ENCODE measurements around the gene ASCC3.

Gene ASCC3

DNA sequence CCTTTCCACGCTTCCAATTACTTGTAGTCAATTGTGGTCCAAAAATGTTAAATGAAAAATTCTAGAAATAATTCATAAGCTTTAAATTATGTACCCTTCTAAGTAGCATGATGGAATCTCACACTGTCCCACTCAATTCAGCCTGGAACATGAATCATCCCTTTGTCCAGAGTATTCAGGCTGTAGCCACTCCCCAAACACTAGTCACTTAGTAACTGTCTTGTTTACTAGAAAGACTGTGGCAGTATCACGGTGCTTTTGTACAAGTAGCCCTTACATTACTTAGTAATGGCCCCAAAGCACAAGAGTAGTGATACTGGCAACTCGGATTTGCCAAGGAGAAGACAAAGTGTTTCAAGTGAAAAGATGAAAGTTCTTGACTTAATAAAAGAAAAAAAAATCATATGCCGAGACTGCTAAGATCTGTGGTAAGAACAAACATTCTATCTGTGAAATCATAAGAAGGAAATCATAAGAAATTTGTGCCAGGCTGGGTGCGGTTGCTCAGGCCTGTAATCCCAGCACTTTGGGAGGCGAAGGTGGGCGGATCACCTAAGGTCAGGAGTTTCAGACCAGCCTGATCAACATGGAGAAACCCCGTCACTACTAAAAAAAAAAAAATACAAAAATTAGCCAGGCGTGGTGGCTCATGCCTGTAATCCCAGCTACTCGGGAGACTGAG lies 247.9 kb downstream of the ASCC3 start:
- no peak for DNase-seq
- intact Hi-C loops (cut with DNase I; ENCODE audit: low total_unique reads) = no loop called here
- H3K9me3 ChIP-seq = no peaks in the 10 kb centered on the region
- TF ChIP-seq, protein P1, sequence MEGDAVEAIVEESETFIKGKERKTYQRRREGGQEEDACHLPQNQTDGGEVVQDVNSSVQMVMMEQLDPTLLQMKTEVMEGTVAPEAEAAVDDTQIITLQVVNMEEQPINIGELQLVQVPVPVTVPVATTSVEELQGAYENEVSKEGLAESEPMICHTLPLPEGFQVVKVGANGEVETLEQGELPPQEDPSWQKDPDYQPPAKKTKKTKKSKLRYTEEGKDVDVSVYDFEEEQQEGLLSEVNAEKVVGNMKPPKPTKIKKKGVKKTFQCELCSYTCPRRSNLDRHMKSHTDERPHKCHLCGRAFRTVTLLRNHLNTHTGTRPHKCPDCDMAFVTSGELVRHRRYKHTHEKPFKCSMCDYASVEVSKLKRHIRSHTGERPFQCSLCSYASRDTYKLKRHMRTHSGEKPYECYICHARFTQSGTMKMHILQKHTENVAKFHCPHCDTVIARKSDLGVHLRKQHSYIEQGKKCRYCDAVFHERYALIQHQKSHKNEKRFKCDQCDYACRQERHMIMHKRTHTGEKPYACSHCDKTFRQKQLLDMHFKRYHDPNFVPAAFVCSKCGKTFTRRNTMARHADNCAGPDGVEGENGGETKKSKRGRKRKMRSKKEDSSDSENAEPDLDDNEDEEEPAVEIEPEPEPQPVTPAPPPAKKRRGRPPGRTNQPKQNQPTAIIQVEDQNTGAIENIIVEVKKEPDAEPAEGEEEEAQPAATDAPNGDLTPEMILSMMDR (IDR thresholded peaks at IDR 0.05) = no peak
- H3K27ac ChIP-seq = no peak overlapping the region
- no peaks in the 10 kb centered on the region for H3K4me1 ChIP-seq
- H3K4me3 ChIP-seq = no peak overlapping the region
- H3K27me3 ChIP-seq = no peaks in the 10 kb centered on the region
- H3K36me3 ChIP-seq = peaks cover 24 to 40% (median 28%) of the 10 kb centered on the region in 3 donors

DNA sequence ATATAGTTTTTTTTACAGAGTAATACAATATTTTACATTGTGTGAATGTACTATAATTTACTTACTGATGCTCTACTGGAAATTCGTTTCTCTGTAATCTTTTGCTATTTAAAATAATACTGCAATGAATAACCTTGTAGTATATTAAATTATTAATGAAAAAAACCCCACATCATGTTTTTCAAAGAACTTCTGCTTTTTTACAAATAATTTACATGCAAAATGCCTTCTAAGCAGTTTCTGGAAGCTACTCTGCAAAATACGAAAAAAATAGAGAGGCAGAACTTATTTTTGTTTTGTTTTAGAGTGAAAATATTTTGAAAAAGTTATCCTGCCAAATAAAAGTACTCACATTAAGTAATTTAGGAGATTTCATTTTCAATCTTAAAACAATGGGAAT lies 250.6 kb downstream of the ASCC3 start:
- peaks cover 17 to 36% (median 18%) of the 10 kb centered on the region in 3 donors for H3K36me3 ChIP-seq
- intact Hi-C loops (cut with DNase I; ENCODE audit: low total_unique reads) = no loop called here
- no peaks in the 10 kb centered on the region for H3K9me3 ChIP-seq
- no peaks in the 10 kb centered on the region for H3K27me3 ChIP-seq
- DNase-seq = no peak
- TF ChIP-seq, protein P1 (IDR thresholded peaks at IDR 0.05) = no peak
- no peaks in the 10 kb centered on the region for H3K4me1 ChIP-seq
- no peak overlapping the region for H3K4me3 ChIP-seq
- no peak overlapping the region for H3K27ac ChIP-seq

DNA sequence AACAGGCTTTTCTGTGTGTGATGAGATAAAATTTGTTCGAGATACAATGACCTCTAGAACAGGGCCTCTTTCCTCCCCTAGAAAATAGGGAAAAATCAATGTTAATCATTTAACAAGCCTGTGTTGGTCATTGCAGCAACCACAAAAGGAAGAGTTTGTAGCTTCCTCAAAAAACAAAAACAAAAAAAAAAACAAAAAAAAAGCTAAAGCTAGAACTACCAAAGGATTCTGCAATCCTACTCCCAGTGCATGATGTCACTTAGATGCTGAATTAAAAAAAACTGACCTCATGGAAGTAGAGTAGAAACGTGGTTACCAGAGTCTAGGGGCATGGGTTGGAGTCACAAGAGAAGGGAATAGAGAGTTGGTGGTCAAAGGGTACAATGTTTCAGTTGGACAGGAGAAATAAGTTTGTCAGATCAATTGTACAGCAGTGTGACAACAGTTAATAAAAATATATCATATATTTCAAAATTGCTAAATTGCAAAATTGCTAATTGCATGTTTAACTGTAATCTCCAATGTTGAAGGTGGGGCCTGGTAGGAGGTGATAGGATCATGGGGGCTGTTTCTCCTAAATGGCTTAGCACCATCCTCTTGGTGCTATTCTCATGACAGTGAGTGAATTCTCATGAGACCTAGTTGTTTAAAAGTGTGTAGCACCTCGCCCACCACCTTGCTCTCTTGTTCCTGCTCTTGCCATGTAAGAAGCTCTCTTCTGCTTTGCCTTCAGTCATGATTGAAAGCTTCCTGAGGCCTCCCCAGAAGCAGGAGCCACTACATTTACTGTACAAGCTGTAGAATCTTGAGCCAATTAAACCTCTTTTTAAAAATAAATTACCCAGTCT lies 253.0 kb downstream of the ASCC3 start:
- TF ChIP-seq, protein P1 (IDR thresholded peaks at IDR 0.05) = no peak
- Histone ChIP-seq H3K4me1 (no peaks in the 10 kb centered on the region), H3K36me3 (peaks cover 21 to 40% (median 30%) of the 10 kb centered on the region in 3 donors), H3K4me3 (no peak overlapping the region), H3K27ac (no peak overlapping the region), H3K9me3 (no peaks in the 10 kb centered on the region), H3K27me3 (no peaks in the 10 kb centered on the region)
- no peak for DNase-seq
- intact Hi-C loops (cut with DNase I; ENCODE audit: low total_unique reads) = no loop called here

DNA sequence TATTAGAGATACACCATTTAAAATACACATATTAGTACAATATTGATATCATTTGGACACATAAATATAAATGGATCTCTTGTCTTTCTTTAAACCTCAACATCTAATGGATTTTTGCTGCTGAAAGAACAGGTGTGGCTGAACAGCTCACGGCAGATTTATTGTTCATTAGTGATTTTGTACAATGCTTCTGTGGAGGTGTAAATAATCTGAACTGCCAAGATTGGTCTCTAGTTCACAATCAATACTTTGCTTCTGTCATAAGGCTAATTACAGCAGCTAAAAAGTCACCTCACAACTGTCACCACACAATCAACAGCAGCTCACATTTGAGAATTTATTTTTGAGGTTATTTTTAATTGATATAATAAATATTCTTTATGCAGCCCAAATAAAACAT lies 254.4 kb downstream of the ASCC3 start:
- Histone ChIP-seq H3K36me3 (peaks cover 28 to 47% (median 36%) of the 10 kb centered on the region in 3 donors), H3K9me3 (no peaks in the 10 kb centered on the region), H3K27ac (no peak overlapping the region), H3K4me1 (no peaks in the 10 kb centered on the region), H3K4me3 (no peak overlapping the region), H3K27me3 (no peaks in the 10 kb centered on the region)
- TF ChIP-seq, protein P1 (IDR thresholded peaks at IDR 0.05) = no peak
- intact Hi-C loops (cut with DNase I; ENCODE audit: low total_unique reads) = no loop called here
- DNase-seq = no peak

DNA sequence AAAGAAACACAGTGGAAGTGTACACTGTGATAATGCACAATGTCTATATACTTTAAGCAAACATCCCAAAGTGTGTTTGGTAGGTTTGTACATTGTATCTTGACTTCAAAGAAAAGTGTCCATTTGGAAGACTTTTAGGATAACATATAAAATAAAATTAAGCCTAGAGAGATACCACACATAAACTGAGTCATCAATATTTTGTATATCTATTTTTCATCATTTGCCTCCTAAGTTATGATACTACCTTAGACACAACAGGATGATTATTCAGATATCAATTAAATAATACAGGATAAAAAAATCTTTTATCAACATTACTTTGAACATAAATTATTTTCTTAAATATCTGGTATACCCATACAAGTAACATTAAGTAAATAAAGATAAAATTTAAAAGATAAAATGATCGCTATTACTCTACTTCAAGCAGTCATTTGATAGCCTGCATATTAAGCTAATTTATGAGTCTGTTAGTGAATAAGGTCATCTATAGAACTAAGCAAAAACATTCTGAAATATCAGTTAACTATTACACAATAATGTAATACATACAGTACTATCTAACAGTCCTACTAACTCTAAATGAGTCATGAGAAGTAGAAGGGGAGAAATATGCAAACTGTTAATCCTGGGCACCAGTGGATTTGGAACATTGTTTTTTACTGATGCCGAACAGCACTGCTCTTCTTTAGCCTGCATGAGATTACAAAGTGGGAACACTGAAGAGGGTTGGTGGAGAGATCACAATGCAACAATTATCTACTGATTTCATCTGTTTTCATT lies 258.0 kb downstream of the ASCC3 start:
- no peak overlapping the region for H3K27ac ChIP-seq
- H3K4me3 ChIP-seq = no peak overlapping the region
- intact Hi-C loops (cut with DNase I; ENCODE audit: low total_unique reads) = no loop called here
- DNase-seq = no peak
- H3K4me1 ChIP-seq = no peaks in the 10 kb centered on the region
- no peaks in the 10 kb centered on the region for H3K9me3 ChIP-seq
- no peaks in the 10 kb centered on the region for H3K27me3 ChIP-seq
- TF ChIP-seq, protein P1 (IDR thresholded peaks at IDR 0.05) = no peak
- H3K36me3 ChIP-seq = peaks cover 31 to 52% (median 37%) of the 10 kb centered on the region in 3 donors

Measured in tibial artery (tissue), 4 donors.